Fibroblast of lung (primary cell): ENCODE data around the gene ZNF576.

Experiments used
- CTCF ChIP-seq, 2 donors: IDR thresholded peaks in 1 of 2; conservative IDR thresholded peaks in 1 of 2; 1 replicate in 1 of 2; 2 replicates in 1 of 2; pipeline ENCODE4 v1.5.1; 2011 to 2012; ENCODE audit warnings: low read length in 2 of 2, control low read depth in 1 of 2, inconsistent platforms in 1 of 2, low read depth in 1 of 2, mild to moderate bottlenecking in 1 of 2
- EZH2 ChIP-seq: IDR thresholded peaks from 2 replicates; pipeline ENCODE4 v1.5.1; 2012; ENCODE audit warnings: low read length, control low read depth, mild to moderate bottlenecking; ENCODE audit errors: missing control alignments

- no peak for TF ChIP-seq CTCF (conservative IDR thresholded peaks at IDR 0.05 in 1 of 2, IDR thresholded peaks at IDR 0.05 in 1 of 2; ENCODE audit: low read depth in 1 of 2, low read length in 2 of 2)
- TF ChIP-seq EZH2, result no peak
Measured at GRCh38 chr19:43634506-43634871, 38.1 kb downstream of the ZNF576 start.
